ENCODE measurements around the gene RAB38.
A peak's percentile ranks its signal among the peaks of the same experiment; 100 is the strongest.

The RAB38 gene

GRCh38 chr11:88171982-88172381 lies 3.3 kb downstream of the RAB38 start:
- H3K27ac ChIP-seq (ENCODE audit: insufficient read depth in 1 of 2, low read depth in 1 of 2, low read length in 2 of 2, poor library complexity in 1 of 2, severe bottlenecking in 2 of 2) = no peak overlapping the region
- no peaks in the 10 kb centered on the region for H3K9me3 ChIP-seq (ENCODE audit: control extremely low read depth in 1 of 5, control insufficient read depth in 4 of 5, insufficient read depth in 2 of 5, low read depth in 1 of 5, low read length in 4 of 5)
- WGBS (ENCODE audit: insufficient coverage) = 92% methylated on average over 2 of the region's 2 CpGs
- H3K4me1 ChIP-seq (ENCODE audit: control extremely low read depth in 1 of 4, control insufficient read depth in 4 of 4, insufficient read depth in 4 of 4, low read length in 3 of 4) = peaks cover 2 to 23% (median 10%) of the 10 kb centered on the region in 4 experiments
- H3K4me3 ChIP-seq (ENCODE audit: control insufficient read depth in 1 of 7, extremely low read depth in 1 of 7, insufficient read depth in 4 of 7, low read depth in 2 of 7, low read length in 6 of 7) = no peak overlapping the region
- no peak for DNase-seq
- no peaks in the 10 kb centered on the region for H3K27me3 ChIP-seq (replicated peaks in 2 of 5; ENCODE audit: control insufficient read depth in 4 of 5, insufficient read depth in 5 of 5, low read length in 4 of 5)
- ChIA-PET POLR2A (no interaction called here), CTCF (no interaction called here)
- H3K36me3 ChIP-seq (ENCODE audit: control insufficient read depth in 4 of 4, insufficient read depth in 4 of 4, low read length in 3 of 4) = peaks cover 0 to 4% (median 1%) of the 10 kb centered on the region in 4 experiments

DNA sequence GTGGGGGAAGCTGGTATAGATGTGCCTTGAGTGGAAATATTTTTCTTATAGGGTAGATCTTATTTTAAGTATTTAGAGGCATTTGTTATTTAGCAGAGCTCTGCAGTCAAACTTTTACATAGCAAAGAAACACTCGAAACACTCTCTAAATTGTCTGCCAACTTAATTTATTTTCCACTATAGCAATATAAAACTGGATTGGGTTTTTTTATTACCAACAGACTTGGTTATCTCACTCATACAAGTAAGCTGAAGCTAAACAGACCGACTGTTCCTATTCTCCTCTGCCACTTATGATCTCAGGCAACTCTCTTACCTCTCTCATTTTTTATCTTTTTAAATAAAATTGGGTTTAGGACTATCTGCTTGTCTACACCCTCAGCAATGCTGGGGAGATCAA lies 4.6 kb downstream of the RAB38 start:
- no peaks in the 10 kb centered on the region for H3K9me3 ChIP-seq (ENCODE audit: control extremely low read depth in 1 of 5, control insufficient read depth in 4 of 5, insufficient read depth in 2 of 5, low read depth in 1 of 5, low read length in 4 of 5)
- WGBS (ENCODE audit: insufficient coverage) = no CpG with 5 or more reads among the region's 2 CpGs
- no peak overlapping the region for H3K27ac ChIP-seq (ENCODE audit: insufficient read depth in 1 of 2, low read depth in 1 of 2, low read length in 2 of 2, poor library complexity in 1 of 2, severe bottlenecking in 2 of 2)
- H3K4me1 ChIP-seq (ENCODE audit: control extremely low read depth in 1 of 4, control insufficient read depth in 4 of 4, insufficient read depth in 4 of 4, low read length in 3 of 4) = peaks cover 2 to 19% (median 9%) of the 10 kb centered on the region in 4 experiments
- H3K4me3 ChIP-seq (ENCODE audit: control insufficient read depth in 1 of 7, extremely low read depth in 1 of 7, insufficient read depth in 4 of 7, low read depth in 2 of 7, low read length in 6 of 7) = no peak overlapping the region
- CTCF ChIA-PET = interaction anchor here (0.9 kb wide), 1 partner anchor 11 kb away, joined by 3 read pairs; no protein-coding TSS in a partner anchor
- peaks cover 0 to 4% (median 1%) of the 10 kb centered on the region in 4 experiments for H3K36me3 ChIP-seq (ENCODE audit: control insufficient read depth in 4 of 4, insufficient read depth in 4 of 4, low read length in 3 of 4)
- no peak for DNase-seq
- no peaks in the 10 kb centered on the region for H3K27me3 ChIP-seq (replicated peaks in 2 of 5; ENCODE audit: control insufficient read depth in 4 of 5, insufficient read depth in 5 of 5, low read length in 4 of 5)
- POLR2A ChIA-PET = no interaction called here

GRCh38 chr11:88169881-88170280 lies 5.4 kb downstream of the RAB38 start:
- Histone ChIP-seq H3K4me1 (ENCODE audit: control extremely low read depth in 1 of 4, control insufficient read depth in 4 of 4, insufficient read depth in 4 of 4, low read length in 3 of 4) (peaks cover 2 to 12% (median 5%) of the 10 kb centered on the region in 4 experiments), H3K27me3 (replicated peaks in 2 of 5; ENCODE audit: control insufficient read depth in 4 of 5, insufficient read depth in 5 of 5, low read length in 4 of 5) (no peaks in the 10 kb centered on the region), H3K4me3 (ENCODE audit: control insufficient read depth in 1 of 7, extremely low read depth in 1 of 7, insufficient read depth in 4 of 7, low read depth in 2 of 7, low read length in 6 of 7) (no peak overlapping the region), H3K9me3 (ENCODE audit: control extremely low read depth in 1 of 5, control insufficient read depth in 4 of 5, insufficient read depth in 2 of 5, low read depth in 1 of 5, low read length in 4 of 5) (no peaks in the 10 kb centered on the region), H3K36me3 (ENCODE audit: control insufficient read depth in 4 of 4, insufficient read depth in 4 of 4, low read length in 3 of 4) (peaks cover 0 to 4% (median 1%) of the 10 kb centered on the region in 4 experiments), H3K27ac (ENCODE audit: insufficient read depth in 1 of 2, low read depth in 1 of 2, low read length in 2 of 2, poor library complexity in 1 of 2, severe bottlenecking in 2 of 2) (no peak overlapping the region)
- POLR2A ChIA-PET = no interaction called here
- no peak for DNase-seq
- 100% methylated on average over 3 of the region's 4 CpGs for WGBS (ENCODE audit: insufficient coverage)
- CTCF ChIA-PET = interaction anchor here (1.4 kb wide), 1 partner anchor 8 kb away, joined by 3 read pairs; no protein-coding TSS in a partner anchor

DNA sequence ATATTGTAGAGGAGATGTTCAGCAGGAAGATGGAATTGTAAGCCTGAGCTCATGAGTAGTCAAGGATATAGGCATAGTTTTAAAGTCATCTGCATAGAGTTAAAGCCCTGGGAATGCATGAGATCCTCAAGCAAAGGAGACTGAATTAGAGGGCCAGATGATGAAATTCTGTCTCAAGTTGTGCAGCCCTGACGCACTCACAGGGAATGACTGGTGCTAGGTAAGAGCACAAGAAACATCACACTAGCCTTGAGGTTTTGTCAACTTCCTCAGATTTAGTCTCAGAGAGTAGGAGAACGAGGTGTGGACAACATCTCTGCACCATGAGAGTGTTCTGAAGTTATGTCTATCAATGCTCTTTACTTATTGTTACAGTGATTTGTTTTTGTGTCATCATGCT lies 5.8 kb downstream of the RAB38 start:
- peaks cover 0 to 4% (median 1%) of the 10 kb centered on the region in 4 experiments for H3K36me3 ChIP-seq (ENCODE audit: control insufficient read depth in 4 of 4, insufficient read depth in 4 of 4, low read length in 3 of 4)
- WGBS (ENCODE audit: insufficient coverage) = 100% methylated on average over 1 of the region's 2 CpGs
- ChIA-PET POLR2A (no interaction called here), CTCF (interaction anchor here (1.4 kb wide), 1 partner anchor 8 kb away, joined by 3 read pairs; no protein-coding TSS in a partner anchor)
- no peaks in the 10 kb centered on the region for H3K27me3 ChIP-seq (replicated peaks in 2 of 5; ENCODE audit: control insufficient read depth in 4 of 5, insufficient read depth in 5 of 5, low read length in 4 of 5)
- peaks cover 0 to 8% (median 3%) of the 10 kb centered on the region in 4 experiments for H3K4me1 ChIP-seq (ENCODE audit: control extremely low read depth in 1 of 4, control insufficient read depth in 4 of 4, insufficient read depth in 4 of 4, low read length in 3 of 4)
- peak in 1 of 3 donors; percentile 14 for DNase-seq
- no peaks in the 10 kb centered on the region for H3K9me3 ChIP-seq (ENCODE audit: control extremely low read depth in 1 of 5, control insufficient read depth in 4 of 5, insufficient read depth in 2 of 5, low read depth in 1 of 5, low read length in 4 of 5)
- H3K4me3 ChIP-seq (ENCODE audit: control insufficient read depth in 1 of 7, extremely low read depth in 1 of 7, insufficient read depth in 4 of 7, low read depth in 2 of 7, low read length in 6 of 7) = no peak overlapping the region
- H3K27ac ChIP-seq (ENCODE audit: insufficient read depth in 1 of 2, low read depth in 1 of 2, low read length in 2 of 2, poor library complexity in 1 of 2, severe bottlenecking in 2 of 2) = no peak overlapping the region

DNA sequence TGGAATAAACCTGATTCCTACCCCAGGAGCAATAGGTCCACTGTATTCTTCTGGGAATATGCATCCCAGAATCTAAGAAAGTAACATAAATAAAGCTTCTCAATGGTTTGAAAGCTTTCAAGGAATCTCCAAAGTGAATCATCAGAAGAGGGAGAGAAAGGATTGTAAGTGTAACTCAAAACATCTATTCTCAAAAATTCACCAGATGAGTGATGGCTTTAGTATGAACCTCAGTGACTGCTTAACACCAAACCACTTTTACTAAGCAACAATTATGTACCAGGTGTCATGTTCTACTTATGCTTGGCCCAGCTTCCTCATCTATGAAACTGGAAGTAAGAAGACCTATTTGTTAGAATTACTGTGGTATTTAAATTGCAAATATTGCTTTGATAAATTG lies 7.4 kb downstream of the RAB38 start:
- ChIA-PET POLR2A (no interaction called here), CTCF (no interaction called here)
- H3K4me3 ChIP-seq (ENCODE audit: control insufficient read depth in 1 of 7, extremely low read depth in 1 of 7, insufficient read depth in 4 of 7, low read depth in 2 of 7, low read length in 6 of 7) = no peak overlapping the region
- no peaks in the 10 kb centered on the region for H3K27me3 ChIP-seq (replicated peaks in 2 of 5; ENCODE audit: control insufficient read depth in 4 of 5, insufficient read depth in 5 of 5, low read length in 4 of 5)
- no peaks in the 10 kb centered on the region for H3K4me1 ChIP-seq (ENCODE audit: control extremely low read depth in 1 of 4, control insufficient read depth in 4 of 4, insufficient read depth in 4 of 4, low read length in 3 of 4)
- H3K9me3 ChIP-seq (ENCODE audit: control extremely low read depth in 1 of 5, control insufficient read depth in 4 of 5, insufficient read depth in 2 of 5, low read depth in 1 of 5, low read length in 4 of 5) = no peaks in the 10 kb centered on the region
- DNase-seq = no peak
- H3K27ac ChIP-seq (ENCODE audit: insufficient read depth in 1 of 2, low read depth in 1 of 2, low read length in 2 of 2, poor library complexity in 1 of 2, severe bottlenecking in 2 of 2) = no peak overlapping the region
- H3K36me3 ChIP-seq (ENCODE audit: control insufficient read depth in 4 of 4, insufficient read depth in 4 of 4, low read length in 3 of 4) = peaks cover 0 to 4% (median 1%) of the 10 kb centered on the region in 4 experiments

GRCh38 chr11:88164806-88165585 lies 10.2 kb downstream of the RAB38 start:
- ChIA-PET POLR2A (interaction anchor here (0.6 kb wide), 1 partner anchor 144 kb away, joined by 3 read pairs; no protein-coding TSS in a partner anchor), CTCF (interaction anchor here (1.1 to 1.4 kb wide), 3 partner anchors 10 to 379 kb away, joined by 3 to 4 read pairs (median 3); partner anchors contain the start of gene RAB38)

GRCh38 chr11:88164320-88164719 lies 10.9 kb downstream of the RAB38 start:
- Histone ChIP-seq H3K27me3 (replicated peaks in 2 of 5; ENCODE audit: control insufficient read depth in 4 of 5, insufficient read depth in 5 of 5, low read length in 4 of 5) (no peaks in the 10 kb centered on the region), H3K27ac (ENCODE audit: insufficient read depth in 1 of 2, low read depth in 1 of 2, low read length in 2 of 2, poor library complexity in 1 of 2, severe bottlenecking in 2 of 2) (no peak overlapping the region), H3K9me3 (ENCODE audit: control extremely low read depth in 1 of 5, control insufficient read depth in 4 of 5, insufficient read depth in 2 of 5, low read depth in 1 of 5, low read length in 4 of 5) (peaks cover 0 to 13% (median 0%) of the 10 kb centered on the region in 5 experiments), H3K4me1 (ENCODE audit: control extremely low read depth in 1 of 4, control insufficient read depth in 4 of 4, insufficient read depth in 4 of 4, low read length in 3 of 4) (no peaks in the 10 kb centered on the region), H3K36me3 (ENCODE audit: control insufficient read depth in 4 of 4, insufficient read depth in 4 of 4, low read length in 3 of 4) (no peaks in the 10 kb centered on the region), H3K4me3 (ENCODE audit: control insufficient read depth in 1 of 7, extremely low read depth in 1 of 7, insufficient read depth in 4 of 7, low read depth in 2 of 7, low read length in 6 of 7) (no peak overlapping the region)
- ChIA-PET CTCF (interaction anchor here (1.3 to 1.4 kb wide), 2 partner anchors 12 to 379 kb away, joined by 3 to 4 read pairs; no protein-coding TSS in a partner anchor), POLR2A (interaction anchor here (0.6 kb wide), 1 partner anchor 143 kb away, joined by 3 read pairs; no protein-coding TSS in a partner anchor)
- no peak for DNase-seq
- WGBS (ENCODE audit: insufficient coverage) = 80% methylated on average over 1 of the region's 4 CpGs

More at GRCh38 chr11:88164806-88165585, 10.2 kb downstream of the RAB38 start:
- H3K4me3 ChIP-seq (ENCODE audit: control insufficient read depth in 1 of 7, extremely low read depth in 1 of 7, insufficient read depth in 4 of 7, low read depth in 2 of 7, low read length in 6 of 7) = no peak overlapping the region
- WGBS (ENCODE audit: insufficient coverage) = no CpG with 5 or more reads among the region's 1 CpG
- H3K27me3 ChIP-seq (replicated peaks in 2 of 5; ENCODE audit: control insufficient read depth in 4 of 5, insufficient read depth in 5 of 5, low read length in 4 of 5) = no peaks in the 10 kb centered on the region
- no peak for DNase-seq
- no peaks in the 10 kb centered on the region for H3K36me3 ChIP-seq (ENCODE audit: control insufficient read depth in 4 of 4, insufficient read depth in 4 of 4, low read length in 3 of 4)
- no peaks in the 10 kb centered on the region for H3K4me1 ChIP-seq (ENCODE audit: control extremely low read depth in 1 of 4, control insufficient read depth in 4 of 4, insufficient read depth in 4 of 4, low read length in 3 of 4)
- peaks cover 0 to 8% (median 0%) of the 10 kb centered on the region in 5 experiments for H3K9me3 ChIP-seq (ENCODE audit: control extremely low read depth in 1 of 5, control insufficient read depth in 4 of 5, insufficient read depth in 2 of 5, low read depth in 1 of 5, low read length in 4 of 5)
- no peak overlapping the region for H3K27ac ChIP-seq (ENCODE audit: insufficient read depth in 1 of 2, low read depth in 1 of 2, low read length in 2 of 2, poor library complexity in 1 of 2, severe bottlenecking in 2 of 2)

Measured in common myeloid progenitor, CD34-positive (primary cell).